ENCODE results near the gene GIMAP1. TPM values are rescaled to one million over a fixed set of nuclear protein-coding genes. Genes with fewer than 3 reads are reported as not detected.

Gene GIMAP1
- total RNA-seq, 1 experiment from 2014 or later, result not detected

DNA sequence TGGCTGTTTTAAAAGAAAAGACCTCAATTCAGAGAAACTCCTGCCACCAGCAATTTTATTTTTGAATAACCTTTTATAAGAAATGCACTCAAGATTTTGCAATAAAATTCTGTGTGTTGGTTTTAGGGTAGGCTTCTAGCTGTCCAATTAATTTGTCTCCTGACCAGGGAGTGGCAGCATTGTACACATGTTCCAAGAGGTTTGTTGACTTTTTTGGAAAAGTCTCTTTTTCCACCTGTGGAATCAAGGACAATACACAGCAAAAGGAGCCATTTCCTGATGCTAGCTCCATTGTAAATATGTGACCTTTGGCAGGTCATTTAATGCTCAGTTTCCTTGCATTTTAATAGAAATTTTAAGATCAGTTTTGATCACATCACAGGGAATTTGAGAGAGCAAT, 22.6 kb downstream of the GIMAP1 start:
- CTCF ChIA-PET, result interaction anchor here (1.2 to 2.1 kb wide), 2 partner anchors 15 to 290 kb away, joined by 3 to 6 read pairs; no protein-coding TSS in a partner anchor
- Mint-ChIP-seq H3K4me3 (no peak overlapping the region), H3K9me3 (no peaks in the 10 kb centered on the region), H3K27ac (no peak overlapping the region), H3K4me1 (peaks cover 5% of the 10 kb centered on the region; the same call in 1 of the 2 replicates), H3K27me3 (ENCODE audit: low read depth) (peaks cover 100% of the 10 kb centered on the region), H3K36me3 (no peaks in the 10 kb centered on the region)
- DNase-seq (ENCODE audit: low spot score), result no peak
- TF ChIP-seq NR1H2 (CRISPR knock-in tag; IDR thresholded peaks at IDR 0.05) (no peak), CREM (CRISPR knock-in tag; IDR thresholded peaks at IDR 0.05) (no peak), ZNF219 (CRISPR knock-in tag; IDR thresholded peaks at IDR 0.05; ENCODE audit: borderline replicate concordance) (no peak), KAT7 (CRISPR knock-in tag; IDR thresholded peaks at IDR 0.05; ENCODE audit: borderline replicate concordance) (no peak), HMGA2 (CRISPR knock-in tag; IDR thresholded peaks at IDR 0.05) (no peak)
- TF ChIP-seq, protein P1, sequence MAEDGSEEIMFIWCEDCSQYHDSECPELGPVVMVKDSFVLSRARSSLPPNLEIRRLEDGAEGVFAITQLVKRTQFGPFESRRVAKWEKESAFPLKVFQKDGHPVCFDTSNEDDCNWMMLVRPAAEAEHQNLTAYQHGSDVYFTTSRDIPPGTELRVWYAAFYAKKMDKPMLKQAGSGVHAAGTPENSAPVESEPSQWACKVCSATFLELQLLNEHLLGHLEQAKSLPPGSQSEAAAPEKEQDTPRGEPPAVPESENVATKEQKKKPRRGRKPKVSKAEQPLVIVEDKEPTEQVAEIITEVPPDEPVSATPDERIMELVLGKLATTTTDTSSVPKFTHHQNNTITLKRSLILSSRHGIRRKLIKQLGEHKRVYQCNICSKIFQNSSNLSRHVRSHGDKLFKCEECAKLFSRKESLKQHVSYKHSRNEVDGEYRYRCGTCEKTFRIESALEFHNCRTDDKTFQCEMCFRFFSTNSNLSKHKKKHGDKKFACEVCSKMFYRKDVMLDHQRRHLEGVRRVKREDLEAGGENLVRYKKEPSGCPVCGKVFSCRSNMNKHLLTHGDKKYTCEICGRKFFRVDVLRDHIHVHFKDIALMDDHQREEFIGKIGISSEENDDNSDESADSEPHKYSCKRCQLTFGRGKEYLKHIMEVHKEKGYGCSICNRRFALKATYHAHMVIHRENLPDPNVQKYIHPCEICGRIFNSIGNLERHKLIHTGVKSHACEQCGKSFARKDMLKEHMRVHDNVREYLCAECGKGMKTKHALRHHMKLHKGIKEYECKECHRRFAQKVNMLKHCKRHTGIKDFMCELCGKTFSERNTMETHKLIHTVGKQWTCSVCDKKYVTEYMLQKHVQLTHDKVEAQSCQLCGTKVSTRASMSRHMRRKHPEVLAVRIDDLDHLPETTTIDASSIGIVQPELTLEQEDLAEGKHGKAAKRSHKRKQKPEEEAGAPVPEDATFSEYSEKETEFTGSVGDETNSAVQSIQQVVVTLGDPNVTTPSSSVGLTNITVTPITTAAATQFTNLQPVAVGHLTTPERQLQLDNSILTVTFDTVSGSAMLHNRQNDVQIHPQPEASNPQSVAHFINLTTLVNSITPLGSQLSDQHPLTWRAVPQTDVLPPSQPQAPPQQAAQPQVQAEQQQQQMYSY (CRISPR knock-in tag; IDR thresholded peaks at IDR 0.05), result no peak
- TF ChIP-seq, protein P2, sequence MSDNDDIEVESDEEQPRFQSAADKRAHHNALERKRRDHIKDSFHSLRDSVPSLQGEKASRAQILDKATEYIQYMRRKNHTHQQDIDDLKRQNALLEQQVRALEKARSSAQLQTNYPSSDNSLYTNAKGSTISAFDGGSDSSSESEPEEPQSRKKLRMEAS (CRISPR knock-in tag; IDR thresholded peaks at IDR 0.05), result no peak
- TF ChIP-seq, protein P3, sequence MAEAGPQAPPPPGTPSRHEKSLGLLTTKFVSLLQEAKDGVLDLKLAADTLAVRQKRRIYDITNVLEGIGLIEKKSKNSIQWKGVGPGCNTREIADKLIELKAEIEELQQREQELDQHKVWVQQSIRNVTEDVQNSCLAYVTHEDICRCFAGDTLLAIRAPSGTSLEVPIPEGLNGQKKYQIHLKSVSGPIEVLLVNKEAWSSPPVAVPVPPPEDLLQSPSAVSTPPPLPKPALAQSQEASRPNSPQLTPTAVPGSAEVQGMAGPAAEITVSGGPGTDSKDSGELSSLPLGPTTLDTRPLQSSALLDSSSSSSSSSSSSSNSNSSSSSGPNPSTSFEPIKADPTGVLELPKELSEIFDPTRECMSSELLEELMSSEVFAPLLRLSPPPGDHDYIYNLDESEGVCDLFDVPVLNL (CRISPR knock-in tag; IDR thresholded peaks at IDR 0.05; ENCODE audit: borderline replicate concordance, low read depth), result no peak
- TF ChIP-seq, protein P4, sequence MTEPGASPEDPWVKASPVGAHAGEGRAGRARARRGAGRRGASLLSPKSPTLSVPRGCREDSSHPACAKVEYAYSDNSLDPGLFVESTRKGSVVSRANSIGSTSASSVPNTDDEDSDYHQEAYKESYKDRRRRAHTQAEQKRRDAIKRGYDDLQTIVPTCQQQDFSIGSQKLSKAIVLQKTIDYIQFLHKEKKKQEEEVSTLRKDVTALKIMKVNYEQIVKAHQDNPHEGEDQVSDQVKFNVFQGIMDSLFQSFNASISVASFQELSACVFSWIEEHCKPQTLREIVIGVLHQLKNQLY (CRISPR knock-in tag; IDR thresholded peaks at IDR 0.05), result no peak
- ATAC-seq, result no peak
- POLR2A ChIA-PET, result no interaction called here

DNA sequence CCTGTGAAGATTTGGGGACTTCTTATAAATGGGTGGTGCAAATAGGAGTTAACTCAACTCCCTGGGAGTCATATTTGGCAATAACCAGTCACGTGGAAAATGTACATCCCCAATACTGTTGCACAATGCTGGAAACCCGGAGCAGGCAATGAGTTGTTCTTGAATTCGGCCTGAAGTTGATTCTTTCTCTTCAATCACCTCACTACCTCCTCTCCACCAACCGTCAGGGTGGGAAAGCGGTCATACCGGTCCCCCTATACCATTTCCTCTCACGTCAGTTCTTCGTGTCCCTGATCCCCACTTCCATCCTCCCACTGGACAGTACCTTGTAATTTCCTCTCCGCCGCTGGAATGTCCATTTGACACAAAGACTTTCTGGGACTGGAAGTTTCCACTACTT, 23.6 kb downstream of the GIMAP1 start:
- Mint-ChIP-seq H3K4me1 (peaks cover 5% of the 10 kb centered on the region; the same call in 1 of the 2 replicates), H3K36me3 (no peaks in the 10 kb centered on the region), H3K27ac (no peak overlapping the region), H3K4me3 (no peak overlapping the region), H3K9me3 (no peaks in the 10 kb centered on the region), H3K27me3 (ENCODE audit: low read depth) (peaks cover 100% of the 10 kb centered on the region)
- no peak for DNase-seq (ENCODE audit: low spot score)
- CTCF ChIA-PET, result interaction anchor here (2.1 kb wide), 1 partner anchor 291 kb away, joined by 5 read pairs; no protein-coding TSS in a partner anchor
- POLR2A ChIA-PET, result no interaction called here
- no peak for ATAC-seq
- TF ChIP-seq, protein P5, sequence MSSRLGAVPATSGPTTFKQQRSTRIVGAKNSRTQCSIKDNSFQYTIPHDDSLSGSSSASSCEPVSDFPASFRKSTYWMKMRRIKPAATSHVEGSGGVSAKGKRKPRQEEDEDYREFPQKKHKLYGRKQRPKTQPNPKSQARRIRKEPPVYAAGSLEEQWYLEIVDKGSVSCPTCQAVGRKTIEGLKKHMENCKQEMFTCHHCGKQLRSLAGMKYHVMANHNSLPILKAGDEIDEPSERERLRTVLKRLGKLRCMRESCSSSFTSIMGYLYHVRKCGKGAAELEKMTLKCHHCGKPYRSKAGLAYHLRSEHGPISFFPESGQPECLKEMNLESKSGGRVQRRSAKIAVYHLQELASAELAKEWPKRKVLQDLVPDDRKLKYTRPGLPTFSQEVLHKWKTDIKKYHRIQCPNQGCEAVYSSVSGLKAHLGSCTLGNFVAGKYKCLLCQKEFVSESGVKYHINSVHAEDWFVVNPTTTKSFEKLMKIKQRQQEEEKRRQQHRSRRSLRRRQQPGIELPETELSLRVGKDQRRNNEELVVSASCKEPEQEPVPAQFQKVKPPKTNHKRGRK (CRISPR knock-in tag; IDR thresholded peaks at IDR 0.05; ENCODE audit: borderline replicate concordance), result no peak
- TF ChIP-seq FOXP1 (CRISPR knock-in tag; IDR thresholded peaks at IDR 0.05; ENCODE audit: borderline replicate concordance), result no peak
- TF ChIP-seq MXD4 (CRISPR knock-in tag; IDR thresholded peaks at IDR 0.05; ENCODE audit: borderline replicate concordance), result no peak
- TF ChIP-seq, protein P6, sequence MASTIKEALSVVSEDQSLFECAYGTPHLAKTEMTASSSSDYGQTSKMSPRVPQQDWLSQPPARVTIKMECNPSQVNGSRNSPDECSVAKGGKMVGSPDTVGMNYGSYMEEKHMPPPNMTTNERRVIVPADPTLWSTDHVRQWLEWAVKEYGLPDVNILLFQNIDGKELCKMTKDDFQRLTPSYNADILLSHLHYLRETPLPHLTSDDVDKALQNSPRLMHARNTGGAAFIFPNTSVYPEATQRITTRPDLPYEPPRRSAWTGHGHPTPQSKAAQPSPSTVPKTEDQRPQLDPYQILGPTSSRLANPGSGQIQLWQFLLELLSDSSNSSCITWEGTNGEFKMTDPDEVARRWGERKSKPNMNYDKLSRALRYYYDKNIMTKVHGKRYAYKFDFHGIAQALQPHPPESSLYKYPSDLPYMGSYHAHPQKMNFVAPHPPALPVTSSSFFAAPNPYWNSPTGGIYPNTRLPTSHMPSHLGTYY (CRISPR knock-in tag; IDR thresholded peaks at IDR 0.05), result no peak
- TF ChIP-seq, protein P7, sequence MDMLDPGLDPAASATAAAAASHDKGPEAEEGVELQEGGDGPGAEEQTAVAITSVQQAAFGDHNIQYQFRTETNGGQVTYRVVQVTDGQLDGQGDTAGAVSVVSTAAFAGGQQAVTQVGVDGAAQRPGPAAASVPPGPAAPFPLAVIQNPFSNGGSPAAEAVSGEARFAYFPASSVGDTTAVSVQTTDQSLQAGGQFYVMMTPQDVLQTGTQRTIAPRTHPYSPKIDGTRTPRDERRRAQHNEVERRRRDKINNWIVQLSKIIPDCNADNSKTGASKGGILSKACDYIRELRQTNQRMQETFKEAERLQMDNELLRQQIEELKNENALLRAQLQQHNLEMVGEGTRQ (CRISPR knock-in tag; IDR thresholded peaks at IDR 0.05), result no peak
- TF ChIP-seq, protein P8, sequence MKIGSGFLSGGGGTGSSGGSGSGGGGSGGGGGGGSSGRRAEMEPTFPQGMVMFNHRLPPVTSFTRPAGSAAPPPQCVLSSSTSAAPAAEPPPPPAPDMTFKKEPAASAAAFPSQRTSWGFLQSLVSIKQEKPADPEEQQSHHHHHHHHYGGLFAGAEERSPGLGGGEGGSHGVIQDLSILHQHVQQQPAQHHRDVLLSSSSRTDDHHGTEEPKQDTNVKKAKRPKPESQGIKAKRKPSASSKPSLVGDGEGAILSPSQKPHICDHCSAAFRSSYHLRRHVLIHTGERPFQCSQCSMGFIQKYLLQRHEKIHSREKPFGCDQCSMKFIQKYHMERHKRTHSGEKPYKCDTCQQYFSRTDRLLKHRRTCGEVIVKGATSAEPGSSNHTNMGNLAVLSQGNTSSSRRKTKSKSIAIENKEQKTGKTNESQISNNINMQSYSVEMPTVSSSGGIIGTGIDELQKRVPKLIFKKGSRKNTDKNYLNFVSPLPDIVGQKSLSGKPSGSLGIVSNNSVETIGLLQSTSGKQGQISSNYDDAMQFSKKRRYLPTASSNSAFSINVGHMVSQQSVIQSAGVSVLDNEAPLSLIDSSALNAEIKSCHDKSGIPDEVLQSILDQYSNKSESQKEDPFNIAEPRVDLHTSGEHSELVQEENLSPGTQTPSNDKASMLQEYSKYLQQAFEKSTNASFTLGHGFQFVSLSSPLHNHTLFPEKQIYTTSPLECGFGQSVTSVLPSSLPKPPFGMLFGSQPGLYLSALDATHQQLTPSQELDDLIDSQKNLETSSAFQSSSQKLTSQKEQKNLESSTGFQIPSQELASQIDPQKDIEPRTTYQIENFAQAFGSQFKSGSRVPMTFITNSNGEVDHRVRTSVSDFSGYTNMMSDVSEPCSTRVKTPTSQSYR (CRISPR knock-in tag; IDR thresholded peaks at IDR 0.05), result no peak
- TF ChIP-seq FOXK1 (CRISPR knock-in tag; IDR thresholded peaks at IDR 0.05), result no peak
- TF ChIP-seq SOX15 (CRISPR knock-in tag; IDR thresholded peaks at IDR 0.05), result no peak
- no peak for TF ChIP-seq ZBTB21 (CRISPR knock-in tag; IDR thresholded peaks at IDR 0.05; ENCODE audit: borderline replicate concordance)
- TF ChIP-seq, protein P9, sequence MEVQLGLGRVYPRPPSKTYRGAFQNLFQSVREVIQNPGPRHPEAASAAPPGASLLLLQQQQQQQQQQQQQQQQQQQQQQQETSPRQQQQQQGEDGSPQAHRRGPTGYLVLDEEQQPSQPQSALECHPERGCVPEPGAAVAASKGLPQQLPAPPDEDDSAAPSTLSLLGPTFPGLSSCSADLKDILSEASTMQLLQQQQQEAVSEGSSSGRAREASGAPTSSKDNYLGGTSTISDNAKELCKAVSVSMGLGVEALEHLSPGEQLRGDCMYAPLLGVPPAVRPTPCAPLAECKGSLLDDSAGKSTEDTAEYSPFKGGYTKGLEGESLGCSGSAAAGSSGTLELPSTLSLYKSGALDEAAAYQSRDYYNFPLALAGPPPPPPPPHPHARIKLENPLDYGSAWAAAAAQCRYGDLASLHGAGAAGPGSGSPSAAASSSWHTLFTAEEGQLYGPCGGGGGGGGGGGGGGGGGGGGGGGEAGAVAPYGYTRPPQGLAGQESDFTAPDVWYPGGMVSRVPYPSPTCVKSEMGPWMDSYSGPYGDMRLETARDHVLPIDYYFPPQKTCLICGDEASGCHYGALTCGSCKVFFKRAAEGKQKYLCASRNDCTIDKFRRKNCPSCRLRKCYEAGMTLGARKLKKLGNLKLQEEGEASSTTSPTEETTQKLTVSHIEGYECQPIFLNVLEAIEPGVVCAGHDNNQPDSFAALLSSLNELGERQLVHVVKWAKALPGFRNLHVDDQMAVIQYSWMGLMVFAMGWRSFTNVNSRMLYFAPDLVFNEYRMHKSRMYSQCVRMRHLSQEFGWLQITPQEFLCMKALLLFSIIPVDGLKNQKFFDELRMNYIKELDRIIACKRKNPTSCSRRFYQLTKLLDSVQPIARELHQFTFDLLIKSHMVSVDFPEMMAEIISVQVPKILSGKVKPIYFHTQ (CRISPR knock-in tag; IDR thresholded peaks at IDR 0.05), result no peak
- no peak for TF ChIP-seq CREM (CRISPR knock-in tag; IDR thresholded peaks at IDR 0.05)

Measured in WTC11 (cell line).